ENCODE data around the gene PRSS36.

- no peak for TF ChIP-seq CTCF (IDR thresholded peaks at IDR 0.05; ENCODE audit: low read length)
- TF ChIP-seq EZH2 (IDR thresholded peaks at IDR 0.05; ENCODE audit: borderline replicate concordance, low read length): no peak
Observed at GRCh38 chr16:31194898-31195297, 45.0 kb upstream of the PRSS36 start.

Data from OCI-LY1 (cell line).